Peyer's patch (tissue), 4 donors: ENCODE data around the gene FAF2.

Experiments used
- POLR2A ChIP-seq, 2 donors: fragments of 450-650 bp; IDR thresholded peaks; one replicate each; pipeline ENCODE4 v1.5.1; 2017; ENCODE audit warnings: antibody characterized with exemption in 2 of 2, mild to moderate bottlenecking in 2 of 2, moderate library complexity in 2 of 2
- TF ChIP-seq, protein P1 (sequence below), 6 experiments: fragments of 450-650 bp in 4 of 6; fragments of 200-600 bp in 2 of 6; sonication (generic) in 1 of 6; IDR thresholded peaks; one replicate each; pipeline ENCODE4 v1.5.1; 2017 to 2019; ENCODE audit warnings: antibody characterized with exemption in 6 of 6, mild to moderate bottlenecking in 3 of 6, moderate library complexity in 1 of 6

DNA sequence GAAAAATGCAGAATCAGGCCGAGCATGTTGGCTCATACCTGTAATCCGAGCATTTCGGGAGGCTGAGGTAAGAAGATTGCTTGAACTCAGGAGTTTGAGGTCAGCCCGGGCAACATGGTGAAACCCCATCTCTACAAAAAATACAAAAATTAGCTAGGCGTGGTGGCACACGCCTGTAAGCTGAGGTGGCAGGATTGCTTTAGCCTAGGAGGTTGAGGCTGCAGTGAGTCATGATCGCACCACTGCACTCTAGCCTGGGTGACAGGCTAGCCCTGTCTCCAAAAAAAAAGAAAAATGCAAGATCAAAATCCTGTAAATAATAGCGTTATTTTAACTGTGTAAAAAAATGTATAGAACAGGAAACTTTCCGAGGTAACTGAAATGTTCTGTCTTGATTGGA, 49.7 kb downstream of the FAF2 start:
- TF ChIP-seq, protein P1, sequence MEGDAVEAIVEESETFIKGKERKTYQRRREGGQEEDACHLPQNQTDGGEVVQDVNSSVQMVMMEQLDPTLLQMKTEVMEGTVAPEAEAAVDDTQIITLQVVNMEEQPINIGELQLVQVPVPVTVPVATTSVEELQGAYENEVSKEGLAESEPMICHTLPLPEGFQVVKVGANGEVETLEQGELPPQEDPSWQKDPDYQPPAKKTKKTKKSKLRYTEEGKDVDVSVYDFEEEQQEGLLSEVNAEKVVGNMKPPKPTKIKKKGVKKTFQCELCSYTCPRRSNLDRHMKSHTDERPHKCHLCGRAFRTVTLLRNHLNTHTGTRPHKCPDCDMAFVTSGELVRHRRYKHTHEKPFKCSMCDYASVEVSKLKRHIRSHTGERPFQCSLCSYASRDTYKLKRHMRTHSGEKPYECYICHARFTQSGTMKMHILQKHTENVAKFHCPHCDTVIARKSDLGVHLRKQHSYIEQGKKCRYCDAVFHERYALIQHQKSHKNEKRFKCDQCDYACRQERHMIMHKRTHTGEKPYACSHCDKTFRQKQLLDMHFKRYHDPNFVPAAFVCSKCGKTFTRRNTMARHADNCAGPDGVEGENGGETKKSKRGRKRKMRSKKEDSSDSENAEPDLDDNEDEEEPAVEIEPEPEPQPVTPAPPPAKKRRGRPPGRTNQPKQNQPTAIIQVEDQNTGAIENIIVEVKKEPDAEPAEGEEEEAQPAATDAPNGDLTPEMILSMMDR (IDR thresholded peaks at IDR 0.05): no peak
- no peak for TF ChIP-seq POLR2A (IDR thresholded peaks at IDR 0.05)
